DND-41 (cell line): ENCODE measurements around the gene BRCC3.

Source experiments
- CTCF ChIP-seq: IDR thresholded peaks from 2 replicates; pipeline ENCODE4 v1.5.1; 2012; ENCODE audit warnings: borderline replicate concordance, low read length, moderate library complexity, mild to moderate bottlenecking; ENCODE audit not compliant: poor library complexity, severe bottlenecking; ENCODE audit errors: extremely low read depth
- EZH2 ChIP-seq: IDR thresholded peaks from 3 replicates; pipeline ENCODE4 v1.6.1; 2012; ENCODE audit warnings: borderline replicate concordance, low read depth, mild to moderate bottlenecking, moderate library complexity, low read length, inconsistent platforms; ENCODE audit not compliant: severe bottlenecking

GRCh38 chrX:155022585-155022984, 48.7 kb upstream of the BRCC3 start, which contains the start of gene F8:
- TF ChIP-seq CTCF (no peak), EZH2 (no peak)
